ENCODE measurements around the gene MVB12B. TPM values are rescaled to one million over a fixed set of nuclear protein-coding genes. Genes with fewer than 3 reads are reported as not detected.

MVB12B gene
- total and polyA plus RNA-seq, 2 of the 4 experiments (the other 2 are of a cell fraction): 2.0 to 4.0 TPM

DNA sequence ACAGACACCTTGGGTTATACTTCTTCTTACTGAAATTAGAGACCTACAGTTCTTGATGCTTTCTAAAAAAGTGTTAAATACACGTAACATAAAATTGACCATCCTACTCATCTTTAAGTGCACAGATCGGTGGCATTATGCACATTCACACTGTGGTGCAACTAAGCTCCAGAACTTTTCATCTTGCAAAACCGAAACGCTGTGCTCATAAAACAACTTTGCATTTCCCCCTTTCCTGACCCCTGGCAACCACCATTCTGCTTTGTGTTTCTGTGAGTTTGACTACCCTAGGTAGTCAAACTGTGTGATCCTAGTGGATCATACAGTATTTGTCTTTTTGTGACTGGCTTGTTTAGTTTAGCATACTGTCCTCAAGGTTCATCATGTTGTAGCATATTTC, 3.9 kb downstream of the MVB12B start:
- Histone ChIP-seq H2AK9ac (replicated peaks; ENCODE audit: low read depth, low read length, poor library complexity) (no peak overlapping the region), H4K20me1 (ENCODE audit: insufficient read depth, low read length) (peaks cover 20% of the 10 kb centered on the region; the same call in 1 of the 2 replicates), H2AFZ (replicated peaks; ENCODE audit: low read length, poor library complexity) (no peak overlapping the region), H4K5ac (ENCODE audit: low read depth, low read length) (no peak overlapping the region), H2BK15ac (ENCODE audit: low read depth, low read length) (no peak overlapping the region), H3K18ac (ENCODE audit: low read depth, low read length) (no peak overlapping the region), H3K27me3 (ENCODE audit: control insufficient read depth, insufficient read depth, low read length) (no peaks in the 10 kb centered on the region), H3K9ac (ENCODE audit: low read depth, low read length) (no peak overlapping the region), H4K91ac (ENCODE audit: insufficient read depth, low read depth, low read length) (no peak overlapping the region), H3K4me3 (ENCODE audit: insufficient read depth, low read depth, low read length) (no peak overlapping the region), H2BK120ac (ENCODE audit: low read depth, low read length) (no peak overlapping the region), H3K4me1 (ENCODE audit: control insufficient read depth, insufficient read depth, low read length) (peaks cover 14% of the 10 kb centered on the region), H3K9me3 (ENCODE audit: control insufficient read depth, insufficient read depth, low read length) (no peaks in the 10 kb centered on the region), H3K9me1 (ENCODE audit: insufficient read depth, low read length) (peaks cover 18% of the 10 kb centered on the region), H3K14ac (replicated peaks; ENCODE audit: low read depth, low read length) (no peak overlapping the region), H3K4me2 (ENCODE audit: low read depth, low read length) (no peak overlapping the region), H3K23ac (ENCODE audit: low read depth, low read length) (no peak overlapping the region), H2BK5ac (ENCODE audit: low read depth, low read length, poor library complexity, severe bottlenecking) (no peak overlapping the region), H3K27ac (ENCODE audit: insufficient read depth, low read length) (no peak overlapping the region), H2BK20ac (ENCODE audit: low read depth, low read length) (no peak overlapping the region), H3K4ac (ENCODE audit: low read depth, low read length) (no peak overlapping the region), H3K36me3 (ENCODE audit: control insufficient read depth, insufficient read depth, low read length) (no peaks in the 10 kb centered on the region), H4K8ac (ENCODE audit: low read depth in 2 of 2, low read length in 2 of 2) (no peak overlapping the region), H3K79me1 (ENCODE audit: low read depth in 1 of 2, low read length in 2 of 2) (peaks cover 25 to 63% of the 10 kb centered on the region in 2 experiments), H2AK5ac (ENCODE audit: low read depth, low read length) (no peak overlapping the region), H3K56ac (ENCODE audit: extremely low read depth, insufficient read depth, low read length) (no peak overlapping the region)
- TF ChIP-seq SMC3 (IDR thresholded peaks at IDR 0.05; ENCODE audit: low read depth, low read length) (no peak), CEBPB (IDR thresholded peaks at IDR 0.05; ENCODE audit: low read depth, low read length) (no peak), MXI1 (IDR thresholded peaks at IDR 0.05; ENCODE audit: borderline replicate concordance, low read depth, low read length) (no peak), NFE2L2 (IDR thresholded peaks at IDR 0.05; ENCODE audit: low read depth, low read length) (no peak), MAFK (IDR thresholded peaks at IDR 0.05; ENCODE audit: low read depth, low read length) (no peak), CHD1 (IDR thresholded peaks at IDR 0.05; ENCODE audit: low read depth, low read length) (no peak), POLR2A (IDR thresholded peaks at IDR 0.05; ENCODE audit: low read depth, low read length) (no peak), BHLHE40 (IDR thresholded peaks at IDR 0.05; ENCODE audit: low read depth, low read length) (no peak), RCOR1 (IDR thresholded peaks at IDR 0.05; ENCODE audit: insufficient replicate concordance, low read length) (no peak), MAZ (IDR thresholded peaks at IDR 0.05; ENCODE audit: borderline replicate concordance, low read depth, low read length) (no peak), RFX5 (IDR thresholded peaks at IDR 0.05; ENCODE audit: low read depth, low read length) (no peak), RAD21 (IDR thresholded peaks at IDR 0.05; ENCODE audit: low read length) (no peak), FOS (IDR thresholded peaks at IDR 0.05; ENCODE audit: low read depth, low read length) (no peak)
- TF ChIP-seq, protein P1, sequence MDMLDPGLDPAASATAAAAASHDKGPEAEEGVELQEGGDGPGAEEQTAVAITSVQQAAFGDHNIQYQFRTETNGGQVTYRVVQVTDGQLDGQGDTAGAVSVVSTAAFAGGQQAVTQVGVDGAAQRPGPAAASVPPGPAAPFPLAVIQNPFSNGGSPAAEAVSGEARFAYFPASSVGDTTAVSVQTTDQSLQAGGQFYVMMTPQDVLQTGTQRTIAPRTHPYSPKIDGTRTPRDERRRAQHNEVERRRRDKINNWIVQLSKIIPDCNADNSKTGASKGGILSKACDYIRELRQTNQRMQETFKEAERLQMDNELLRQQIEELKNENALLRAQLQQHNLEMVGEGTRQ (IDR thresholded peaks at IDR 0.05; ENCODE audit: low read depth, low read length): no peak
- TF ChIP-seq, protein P2, sequence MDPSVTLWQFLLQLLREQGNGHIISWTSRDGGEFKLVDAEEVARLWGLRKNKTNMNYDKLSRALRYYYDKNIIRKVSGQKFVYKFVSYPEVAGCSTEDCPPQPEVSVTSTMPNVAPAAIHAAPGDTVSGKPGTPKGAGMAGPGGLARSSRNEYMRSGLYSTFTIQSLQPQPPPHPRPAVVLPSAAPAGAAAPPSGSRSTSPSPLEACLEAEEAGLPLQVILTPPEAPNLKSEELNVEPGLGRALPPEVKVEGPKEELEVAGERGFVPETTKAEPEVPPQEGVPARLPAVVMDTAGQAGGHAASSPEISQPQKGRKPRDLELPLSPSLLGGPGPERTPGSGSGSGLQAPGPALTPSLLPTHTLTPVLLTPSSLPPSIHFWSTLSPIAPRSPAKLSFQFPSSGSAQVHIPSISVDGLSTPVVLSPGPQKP (IDR thresholded peaks at IDR 0.05; ENCODE audit: borderline replicate concordance, low read depth, low read length): no peak
- TF ChIP-seq, protein P3, sequence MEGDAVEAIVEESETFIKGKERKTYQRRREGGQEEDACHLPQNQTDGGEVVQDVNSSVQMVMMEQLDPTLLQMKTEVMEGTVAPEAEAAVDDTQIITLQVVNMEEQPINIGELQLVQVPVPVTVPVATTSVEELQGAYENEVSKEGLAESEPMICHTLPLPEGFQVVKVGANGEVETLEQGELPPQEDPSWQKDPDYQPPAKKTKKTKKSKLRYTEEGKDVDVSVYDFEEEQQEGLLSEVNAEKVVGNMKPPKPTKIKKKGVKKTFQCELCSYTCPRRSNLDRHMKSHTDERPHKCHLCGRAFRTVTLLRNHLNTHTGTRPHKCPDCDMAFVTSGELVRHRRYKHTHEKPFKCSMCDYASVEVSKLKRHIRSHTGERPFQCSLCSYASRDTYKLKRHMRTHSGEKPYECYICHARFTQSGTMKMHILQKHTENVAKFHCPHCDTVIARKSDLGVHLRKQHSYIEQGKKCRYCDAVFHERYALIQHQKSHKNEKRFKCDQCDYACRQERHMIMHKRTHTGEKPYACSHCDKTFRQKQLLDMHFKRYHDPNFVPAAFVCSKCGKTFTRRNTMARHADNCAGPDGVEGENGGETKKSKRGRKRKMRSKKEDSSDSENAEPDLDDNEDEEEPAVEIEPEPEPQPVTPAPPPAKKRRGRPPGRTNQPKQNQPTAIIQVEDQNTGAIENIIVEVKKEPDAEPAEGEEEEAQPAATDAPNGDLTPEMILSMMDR (conservative IDR thresholded peaks at IDR 0.05; ENCODE audit: low read depth, low read length): no peak
- DNase-seq: no peak
- intact Hi-C loops (cut with micrococcal nuclease): no loop called here
- ATAC-seq (ENCODE audit: low read depth): no peak
- dilution Hi-C loops (cut with HindIII; ENCODE audit: low sequenced_read_pairs, unreplicated experiment): no loop called here
- no TSS peak for BruUV-seq (replicated peaks)
- 100% methylated on average over 1 of the region's 4 CpGs; no CpG with 5 or more reads in 1 of the 2 experiments for WGBS, 2 experiments (ENCODE audit: extremely low coverage in 2 of 2, insufficient read length in 1 of 2)
- ChIA-PET POLR2A (ENCODE audit: unreplicated experiment) (no interaction called here), CTCF (no interaction called here)
- in situ Hi-C loops (cut with MboI; ENCODE audit: low sequenced_read_pairs): no loop called here
